Upper lobe of left lung (tissue), 6 donors: ENCODE data around the gene OGFOD2. TPM values are rescaled to one million over a fixed set of nuclear protein-coding genes. Genes with fewer than 3 reads are reported as not detected.

Source experiments
- ATAC-seq, 2 donors: fragments of 200-7000 bp; cut with Tn5 transposase; one replicate each; pipeline ENCODE4 v1.9.1; 2022; ENCODE audit warnings: mild to moderate bottlenecking in 2 of 2, moderate library complexity in 2 of 2; ENCODE audit not compliant: low FRiP score in 2 of 2
- DNase-seq, 2 donors: peaks; one replicate each; pipeline ENCODE4 v3.0.0-alpha.2; 2019 to 2020
- H3K27ac ChIP-seq, 4 donors: fragments of 200-600 bp; sonication (generic); one replicate each; pipeline ENCODE4 v1.5.1; 2016 to 2019
- H3K27me3 ChIP-seq, 4 donors: fragments of 200-600 bp; sonication (generic); one replicate each; pipeline ENCODE4 v1.5.1; 2017 to 2019
- H3K36me3 ChIP-seq, 4 donors: fragments of 200-600 bp; sonication (generic); one replicate each; pipeline ENCODE4 v1.5.1; 2016 to 2019
- H3K4me1 ChIP-seq, 4 donors: fragments of 200-600 bp; sonication (generic); one replicate each; pipeline ENCODE4 v1.5.1; 2018 to 2019
- H3K4me3 ChIP-seq, 4 donors: fragments of 200-600 bp; sonication (generic); one replicate each; pipeline ENCODE4 v1.5.1; 2017 to 2019; ENCODE audit warnings: mild to moderate bottlenecking in 2 of 4, moderate library complexity in 1 of 4
- H3K9me3 ChIP-seq, 4 donors: fragments of 200-600 bp; sonication (generic); one replicate each; pipeline ENCODE4 v1.5.1; 2018 to 2019
- EP300 ChIP-seq, 4 donors: sonication (generic); formaldehyde crosslinking; IDR thresholded peaks; one replicate each; pipeline ENCODE4 v1.5.1; 2017; ENCODE audit warnings: antibody characterized with exemption in 4 of 4, control low read depth in 2 of 4
- POLR2A ChIP-seq, 4 donors: fragments of 450-650 bp; IDR thresholded peaks; one replicate each; pipeline ENCODE4 v1.5.1; 2016 to 2017; ENCODE audit warnings: antibody characterized with exemption in 4 of 4, mild to moderate bottlenecking in 2 of 4
- POLR2AphosphoS5 ChIP-seq, 2 donors: sonication (generic); formaldehyde crosslinking; IDR thresholded peaks; one replicate each; pipeline ENCODE4 v1.5.1; 2017; ENCODE audit warnings: antibody characterized with exemption in 2 of 2
- WGBS, 2 donors: methylation state at CpG; one replicate each; pipeline ENCODE4 v1.1.5; 2017 to 2018; 5-methylcytosine and 5-hydroxymethylcytosine counted together
- total RNA-seq, 6 donors: library from RNA; depleted of rRNA in 4 of 6; stranded (reverse); fragments of >200 nt in 4 of 6; gene quantifications; one replicate each; pipeline versions ENCODE4 v1.1.0 to v1.2.1, GENCODE V29; 2016 to 2021
- TF ChIP-seq, protein P1 (sequence below), 6 experiments: fragments of 450-650 bp in 4 of 6; fragments of 200-600 bp in 2 of 6; sonication (generic) in 2 of 6; IDR thresholded peaks; one replicate each; pipeline ENCODE4 v1.5.1; 2016 to 2019; ENCODE audit warnings: antibody characterized with exemption in 6 of 6
- donor health status: DM: no; HTN: no; CAD: no; lungs with moderate emphysema.
- donor health status: DM: no; HTN: yes; CAD: no; lungs with severe emphysema.

Gene OGFOD2
- total RNA-seq, 6 donors from 2014 or later: 8.1 to 44.0 (median 17.6) TPM

DNA sequence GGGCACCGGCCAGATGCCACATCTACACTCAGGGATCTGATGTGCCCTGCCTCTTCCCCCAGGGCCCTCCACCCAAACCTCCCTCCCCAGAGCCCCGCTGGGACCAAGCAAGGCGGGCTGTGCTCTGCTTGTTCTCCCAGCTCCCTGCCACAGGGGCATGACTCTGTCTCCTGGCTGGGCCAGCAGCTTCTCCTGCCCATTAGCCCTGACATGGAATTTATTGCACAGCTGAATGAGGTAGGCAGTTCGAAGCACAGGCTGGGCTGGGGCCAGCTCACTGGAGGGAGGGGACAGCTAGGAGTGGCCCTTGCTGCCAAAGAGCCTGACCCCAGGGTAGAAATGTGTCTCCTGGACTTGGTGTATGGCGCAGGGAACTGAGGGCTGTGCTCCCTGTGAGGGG lies 47.8 kb downstream of the OGFOD2 start:
- 80 to 89% methylated on average over 1 to 5 of the region's 5 CpGs for WGBS, 2 donors
- peaks cover 0 to 18% (median 12%) of the 10 kb centered on the region in 4 donors for H3K4me1 ChIP-seq
- no peak for DNase-seq
- no peak for TF ChIP-seq POLR2A (IDR thresholded peaks at IDR 0.05)
- no peak for TF ChIP-seq EP300 (IDR thresholded peaks at IDR 0.05)
- TF ChIP-seq POLR2AphosphoS5 (IDR thresholded peaks at IDR 0.05): no peak
- TF ChIP-seq, protein P1, sequence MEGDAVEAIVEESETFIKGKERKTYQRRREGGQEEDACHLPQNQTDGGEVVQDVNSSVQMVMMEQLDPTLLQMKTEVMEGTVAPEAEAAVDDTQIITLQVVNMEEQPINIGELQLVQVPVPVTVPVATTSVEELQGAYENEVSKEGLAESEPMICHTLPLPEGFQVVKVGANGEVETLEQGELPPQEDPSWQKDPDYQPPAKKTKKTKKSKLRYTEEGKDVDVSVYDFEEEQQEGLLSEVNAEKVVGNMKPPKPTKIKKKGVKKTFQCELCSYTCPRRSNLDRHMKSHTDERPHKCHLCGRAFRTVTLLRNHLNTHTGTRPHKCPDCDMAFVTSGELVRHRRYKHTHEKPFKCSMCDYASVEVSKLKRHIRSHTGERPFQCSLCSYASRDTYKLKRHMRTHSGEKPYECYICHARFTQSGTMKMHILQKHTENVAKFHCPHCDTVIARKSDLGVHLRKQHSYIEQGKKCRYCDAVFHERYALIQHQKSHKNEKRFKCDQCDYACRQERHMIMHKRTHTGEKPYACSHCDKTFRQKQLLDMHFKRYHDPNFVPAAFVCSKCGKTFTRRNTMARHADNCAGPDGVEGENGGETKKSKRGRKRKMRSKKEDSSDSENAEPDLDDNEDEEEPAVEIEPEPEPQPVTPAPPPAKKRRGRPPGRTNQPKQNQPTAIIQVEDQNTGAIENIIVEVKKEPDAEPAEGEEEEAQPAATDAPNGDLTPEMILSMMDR (IDR thresholded peaks at IDR 0.05): no peak
- no peaks in the 10 kb centered on the region for H3K27me3 ChIP-seq
- peaks cover 0 to 25% (median 13%) of the 10 kb centered on the region in 4 donors for H3K36me3 ChIP-seq
- no peak overlapping the region for H3K4me3 ChIP-seq
- H3K27ac ChIP-seq: no peak overlapping the region
- ATAC-seq: no peak
- H3K9me3 ChIP-seq: no peaks in the 10 kb centered on the region

DNA sequence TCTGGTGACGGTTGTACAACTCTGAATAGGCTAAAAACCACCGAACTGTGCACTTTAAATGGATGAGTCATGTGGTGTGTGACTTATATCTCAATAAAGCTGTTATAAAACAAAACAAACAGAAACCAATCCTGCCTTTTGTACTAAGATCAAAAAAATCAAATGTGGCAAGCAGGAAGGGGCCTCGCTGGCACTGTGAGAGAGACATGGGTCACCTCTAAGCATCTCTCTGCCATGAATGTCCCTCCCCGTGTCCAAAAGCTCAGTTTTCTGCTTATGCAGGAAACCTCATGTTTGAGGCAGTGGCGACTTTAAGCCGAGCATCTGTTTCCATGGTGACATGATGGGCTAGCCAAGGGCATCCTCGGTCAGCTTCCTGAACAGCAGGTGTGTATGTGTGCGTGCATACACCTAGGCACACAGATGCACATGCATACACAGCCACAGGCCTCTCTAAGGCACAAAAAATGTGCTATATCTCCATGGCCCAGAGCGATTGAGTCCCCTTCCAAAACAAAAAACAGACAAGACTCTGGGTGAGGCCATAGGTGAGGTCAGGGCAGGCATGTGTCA lies 49.9 kb downstream of the OGFOD2 start:
- no peaks in the 10 kb centered on the region for H3K27me3 ChIP-seq
- H3K4me3 ChIP-seq: no peak overlapping the region
- peaks cover 0 to 33% (median 21%) of the 10 kb centered on the region in 4 donors for H3K36me3 ChIP-seq
- ATAC-seq (no peak), DNase-seq (no peak)
- 83 to 85% methylated on average over 9 of the region's 9 CpGs for WGBS, 2 donors
- H3K27ac ChIP-seq: no peak overlapping the region
- H3K9me3 ChIP-seq: no peaks in the 10 kb centered on the region
- peaks cover 0 to 10% (median 5%) of the 10 kb centered on the region in 4 donors for H3K4me1 ChIP-seq
- TF ChIP-seq EP300 (IDR thresholded peaks at IDR 0.05): no peak
- TF ChIP-seq POLR2AphosphoS5 (IDR thresholded peaks at IDR 0.05): no peak

DNA sequence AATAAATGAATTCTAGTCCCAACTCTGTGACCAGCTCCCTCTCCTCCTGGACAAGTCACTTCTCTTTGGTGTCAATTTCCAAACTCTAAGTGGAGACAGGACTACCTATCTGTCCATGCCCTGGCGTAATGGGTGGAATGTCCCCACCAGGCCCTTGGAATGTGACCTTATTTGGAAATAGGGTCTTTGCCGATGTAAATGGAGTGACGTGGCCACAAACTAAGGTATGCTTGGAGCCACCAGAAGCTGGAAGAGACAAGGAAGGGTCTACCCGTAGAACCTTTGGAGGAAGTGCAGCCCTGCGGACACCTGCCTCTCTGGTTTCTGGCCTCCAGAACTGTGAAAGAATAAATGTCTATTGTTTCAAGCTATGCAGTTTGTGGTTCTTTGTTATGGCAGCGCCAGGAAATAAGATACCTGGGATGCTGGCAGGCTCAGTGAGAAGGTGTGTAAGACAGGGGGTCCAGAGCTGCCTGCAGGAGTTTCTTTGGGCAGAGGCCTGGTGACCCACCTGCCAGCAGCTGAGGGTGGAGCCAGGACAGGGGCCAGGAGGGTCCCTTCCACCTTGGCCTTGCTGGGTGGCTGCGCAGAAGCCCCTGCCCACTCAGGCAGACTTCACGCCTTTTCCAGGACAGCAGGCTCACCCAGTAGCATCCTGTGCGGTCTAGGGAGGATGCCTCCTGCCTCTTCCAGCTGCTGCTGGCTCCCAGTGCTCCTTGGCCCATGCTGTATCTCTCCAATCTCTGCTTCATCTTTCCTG lies 51.2 kb downstream of the OGFOD2 start:
- DNase-seq (no peak), ATAC-seq (no peak)
- TF ChIP-seq EP300 (IDR thresholded peaks at IDR 0.05): no peak
- WGBS, 2 donors: 92 to 97% methylated on average over 9 of the region's 9 CpGs
- Histone ChIP-seq H3K27me3 (no peaks in the 10 kb centered on the region), H3K27ac (no peak overlapping the region), H3K36me3 (peaks cover 0 to 43% (median 26%) of the 10 kb centered on the region in 4 donors), H3K4me3 (no peak overlapping the region), H3K4me1 (no peaks in the 10 kb centered on the region), H3K9me3 (no peaks in the 10 kb centered on the region)

DNA sequence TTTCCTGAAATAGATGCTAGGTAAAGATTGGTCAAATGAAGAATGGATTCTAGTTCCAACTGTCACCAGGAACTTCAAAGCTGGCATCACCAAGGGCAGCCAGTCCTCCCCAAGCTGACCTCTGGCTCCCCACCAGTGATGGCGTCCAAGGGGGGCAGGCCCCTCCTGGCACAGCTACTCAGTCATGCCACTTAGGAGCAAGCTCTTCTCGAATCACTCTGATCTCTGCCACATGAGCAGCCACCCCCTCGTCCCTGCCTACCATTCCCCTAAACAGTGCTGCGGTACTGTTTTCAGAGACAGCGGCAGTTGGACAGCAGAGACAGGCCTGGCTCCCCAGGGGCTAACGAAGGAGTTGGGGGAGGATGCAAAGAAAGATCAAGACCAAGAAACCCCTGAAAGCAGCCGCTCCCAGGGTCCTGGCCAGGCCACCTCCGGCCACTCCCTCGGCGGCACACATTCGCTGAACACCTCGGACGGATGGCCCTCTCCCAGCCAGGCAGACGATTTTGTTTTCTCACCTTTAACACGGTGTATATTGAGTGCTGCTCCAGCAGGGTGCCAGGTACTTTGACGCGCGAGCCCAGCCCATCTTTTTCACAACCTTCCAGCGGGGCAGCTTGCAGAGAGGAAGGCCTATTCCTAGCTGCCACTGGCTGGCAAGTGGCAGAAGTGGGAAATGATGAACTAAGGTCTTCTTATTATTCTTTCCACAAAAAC lies 52.8 kb downstream of the OGFOD2 start:
- H3K9me3 ChIP-seq: no peaks in the 10 kb centered on the region
- H3K27ac ChIP-seq: no peak overlapping the region
- H3K4me1 ChIP-seq: peaks cover 0 to 4% (median 0%) of the 10 kb centered on the region in 4 donors
- H3K36me3 ChIP-seq: peaks cover 0 to 53% (median 26%) of the 10 kb centered on the region in 4 donors
- no peaks in the 10 kb centered on the region for H3K27me3 ChIP-seq
- H3K4me3 ChIP-seq: no peak overlapping the region
- ATAC-seq: no peak
- WGBS, 2 donors: 84 to 87% methylated on average over 17 to 19 of the region's 19 CpGs
- no peak for DNase-seq
- no peak for TF ChIP-seq POLR2AphosphoS5 (IDR thresholded peaks at IDR 0.05)
- TF ChIP-seq POLR2A (IDR thresholded peaks at IDR 0.05): no peak

DNA sequence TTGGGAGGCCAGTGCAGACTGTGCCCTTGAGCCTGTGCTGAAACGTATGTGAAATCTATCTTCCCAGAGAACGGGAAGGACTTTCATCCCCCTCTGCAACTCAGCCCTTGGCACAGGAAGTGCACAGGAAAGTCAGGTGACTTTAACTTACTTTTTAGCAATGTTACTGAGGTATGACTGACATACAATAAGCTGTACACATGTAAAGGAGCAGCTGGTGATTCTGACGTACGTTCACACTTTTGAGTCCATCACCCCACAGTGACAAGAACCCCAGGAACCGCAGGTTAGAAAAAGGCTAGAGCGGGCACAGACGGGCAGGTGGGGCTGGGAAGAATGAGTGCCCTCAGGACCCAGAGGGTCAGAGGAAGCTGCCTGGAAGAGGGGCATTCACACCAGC lies 53.4 kb downstream of the OGFOD2 start:
- 83 to 84% methylated on average over 7 of the region's 7 CpGs for WGBS, 2 donors
- TF ChIP-seq POLR2A (IDR thresholded peaks at IDR 0.05) (no peak), POLR2AphosphoS5 (IDR thresholded peaks at IDR 0.05) (no peak), EP300 (IDR thresholded peaks at IDR 0.05) (no peak)
- TF ChIP-seq, protein P1 (IDR thresholded peaks at IDR 0.05): no peak
- Histone ChIP-seq H3K36me3 (peaks cover 0 to 59% (median 29%) of the 10 kb centered on the region in 4 donors), H3K4me1 (peaks cover 2 to 9% (median 3%) of the 10 kb centered on the region in 4 donors), H3K9me3 (no peaks in the 10 kb centered on the region), H3K27me3 (no peaks in the 10 kb centered on the region), H3K27ac (no peak overlapping the region), H3K4me3 (no peak overlapping the region)
- DNase-seq (no peak), ATAC-seq (no peak)

DNA sequence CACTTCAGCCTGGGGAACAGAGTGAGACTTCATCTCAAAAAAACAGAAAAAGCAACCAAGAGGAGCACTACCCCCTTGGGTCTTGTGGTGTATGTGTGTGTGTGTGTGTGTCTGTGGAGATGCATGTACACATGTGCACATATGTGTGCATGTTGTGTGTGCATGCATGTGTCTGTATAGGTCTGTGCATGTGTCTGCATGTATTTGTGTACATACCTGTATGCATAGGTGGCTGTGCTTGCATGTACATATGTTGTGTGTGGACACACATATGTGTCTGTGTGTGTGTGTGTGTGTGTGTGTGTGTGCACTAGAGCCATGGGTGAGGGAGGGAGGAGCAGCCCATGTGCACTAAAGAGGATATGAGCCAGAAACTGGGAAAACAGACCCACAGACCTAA lies 54.5 kb downstream of the OGFOD2 start:
- ATAC-seq (no peak), DNase-seq (no peak)
- no peak overlapping the region for H3K27ac ChIP-seq
- no peaks in the 10 kb centered on the region for H3K9me3 ChIP-seq
- TF ChIP-seq, protein P1 (IDR thresholded peaks at IDR 0.05): no peak
- TF ChIP-seq POLR2AphosphoS5 (IDR thresholded peaks at IDR 0.05): no peak
- TF ChIP-seq POLR2A (IDR thresholded peaks at IDR 0.05): no peak
- no peak for TF ChIP-seq EP300 (IDR thresholded peaks at IDR 0.05)
- peaks cover 0 to 70% (median 32%) of the 10 kb centered on the region in 4 donors for H3K36me3 ChIP-seq
- H3K4me3 ChIP-seq: no peak overlapping the region
- H3K27me3 ChIP-seq: no peaks in the 10 kb centered on the region
- peaks cover 6 to 15% (median 10%) of the 10 kb centered on the region in 4 donors for H3K4me1 ChIP-seq
